Measurements from ENCODE around the gene EVA1B. TPM values are rescaled to one million over a fixed set of nuclear protein-coding genes. Genes with fewer than 3 reads are reported as not detected.
A peak's percentile ranks its signal among the peaks of the same experiment; 100 is the strongest.

Gene EVA1B
- total RNA-seq, 4 donors from 2014 or later = 20.9 to 122 (median 62.4) TPM

GRCh38 chr1:36306210-36306901 lies 17.1 kb downstream of the EVA1B start, which contains the start of gene SH3D21:
Gene SH3D21, plus strand, starts transcription at chr1:36306368. Its CDS starts 53 bp downstream, at chr1:36306421.
- Histone ChIP-seq H3K27me3 (no peaks in the 10 kb centered on the region), H3K9me3 (no peaks in the 10 kb centered on the region), H3K27ac (peak within 1 kb of the TSS; percentile 31 to 78), H3K36me3 (no peaks in the 10 kb centered on the region), H3K4me3 (peak within 1 kb of the TSS; percentile 58 to 65), H3K4me1 (peaks cover 0 to 16% of the 10 kb centered on the region in 2 donors)
- intact Hi-C loops (cut with DNase I; ENCODE audit: low total_unique reads) = no loop called here
- TF ChIP-seq CTCF (IDR thresholded peaks at IDR 0.05) (peak in 2 of 4 experiments; percentile 3 to 8), POLR2A (IDR thresholded peaks at IDR 0.05) (no peak)
- peak; percentile 44 to 48 for DNase-seq

- Histone ChIP-seq H3K9me3 (no peaks in the 10 kb centered on the region), H3K4me1 (peaks cover 0 to 16% of the 10 kb centered on the region in 2 donors), H3K4me3 (no peak overlapping the region), H3K27me3 (no peaks in the 10 kb centered on the region), H3K27ac (peak overlapping the region; percentile 31 to 78), H3K36me3 (no peaks in the 10 kb centered on the region)
- TF ChIP-seq POLR2A (IDR thresholded peaks at IDR 0.05) (no peak), CTCF (IDR thresholded peaks at IDR 0.05) (no peak)
- no peak for DNase-seq
- intact Hi-C loops (cut with DNase I; ENCODE audit: low total_unique reads) = no loop called here
These were observed 17.6 kb downstream of the EVA1B start for GRCh38 chr1:36305915-36306209.

GRCh38 chr1:36304970-36305914 lies 18.2 kb downstream of the EVA1B start:
- H3K9me3 ChIP-seq = no peaks in the 10 kb centered on the region
- H3K36me3 ChIP-seq = no peaks in the 10 kb centered on the region
- no peaks in the 10 kb centered on the region for H3K27me3 ChIP-seq
- intact Hi-C loops (cut with DNase I; ENCODE audit: low total_unique reads) = no loop called here
- peak overlapping the region in 1 of 2 donors; percentile 78 for H3K27ac ChIP-seq
- no peak overlapping the region for H3K4me3 ChIP-seq
- peaks cover 0 to 16% of the 10 kb centered on the region in 2 donors for H3K4me1 ChIP-seq
- DNase-seq = no peak
- TF ChIP-seq POLR2A (IDR thresholded peaks at IDR 0.05) (no peak), CTCF (IDR thresholded peaks at IDR 0.05) (no peak)

GRCh38 chr1:36304521-36304920 lies 18.9 kb downstream of the EVA1B start:
- TF ChIP-seq CTCF (IDR thresholded peaks at IDR 0.05) = no peak
- TF ChIP-seq POLR2A (IDR thresholded peaks at IDR 0.05) = no peak
- Histone ChIP-seq H3K4me3 (no peak overlapping the region), H3K27me3 (no peaks in the 10 kb centered on the region), H3K4me1 (peaks cover 4 to 16% of the 10 kb centered on the region in 2 donors), H3K27ac (no peak overlapping the region), H3K9me3 (no peaks in the 10 kb centered on the region), H3K36me3 (no peaks in the 10 kb centered on the region)
- intact Hi-C loops (cut with DNase I; ENCODE audit: low total_unique reads) = no loop called here
- DNase-seq = no peak

All from uterus (tissue), 4 donors.